ENCODE measurements around the gene BPTF.
"Not testable (repeated sequence)": the region's sequence is repeated elsewhere in the genome, so short reads cannot be mapped to it uniquely, and the experiment has no call there.

The BPTF gene

GRCh38 chr17:67854378-67854777 lies 29.1 kb downstream of the BPTF start:
- 90 to 98% methylated on average over 2 to 6 of the region's 6 CpGs for WGBS, 2 experiments (ENCODE audit: insufficient coverage in 2 of 2)
- Histone ChIP-seq H3K4me1 (ENCODE audit: control insufficient read depth, insufficient read depth, low read length, poor library complexity, severe bottlenecking) (no peaks in the 10 kb centered on the region), H3K36me3 (ENCODE audit: control insufficient read depth, insufficient read depth, low read length) (peaks cover 22% of the 10 kb centered on the region), H3K27ac (ENCODE audit: low read depth, low read length, severe bottlenecking) (no peak overlapping the region), H3K4me3 (ENCODE audit: extremely low read depth, insufficient read depth, low read length, poor library complexity, severe bottlenecking) (no peak overlapping the region), H3K9me3 (ENCODE audit: control insufficient read depth, low read length) (peaks cover under 1% of the 10 kb centered on the region)

- no peak overlapping the region for H3K4me3 ChIP-seq (ENCODE audit: extremely low read depth, insufficient read depth, low read length, poor library complexity, severe bottlenecking)
- H3K27ac ChIP-seq (ENCODE audit: low read depth, low read length, severe bottlenecking): no peak overlapping the region
- H3K36me3 ChIP-seq (ENCODE audit: control insufficient read depth, insufficient read depth, low read length): peaks cover 19% of the 10 kb centered on the region
- no peaks in the 10 kb centered on the region for H3K4me1 ChIP-seq (ENCODE audit: control insufficient read depth, insufficient read depth, low read length, poor library complexity, severe bottlenecking)
- H3K9me3 ChIP-seq (ENCODE audit: control insufficient read depth, low read length): no peaks in the 10 kb centered on the region
- 95 to 97% methylated on average over 5 to 7 of the region's 11 CpGs for WGBS, 2 experiments (ENCODE audit: insufficient coverage in 2 of 2)
Observed at GRCh38 chr17:67855504-67856324, 30.4 kb downstream of the BPTF start.

DNA sequence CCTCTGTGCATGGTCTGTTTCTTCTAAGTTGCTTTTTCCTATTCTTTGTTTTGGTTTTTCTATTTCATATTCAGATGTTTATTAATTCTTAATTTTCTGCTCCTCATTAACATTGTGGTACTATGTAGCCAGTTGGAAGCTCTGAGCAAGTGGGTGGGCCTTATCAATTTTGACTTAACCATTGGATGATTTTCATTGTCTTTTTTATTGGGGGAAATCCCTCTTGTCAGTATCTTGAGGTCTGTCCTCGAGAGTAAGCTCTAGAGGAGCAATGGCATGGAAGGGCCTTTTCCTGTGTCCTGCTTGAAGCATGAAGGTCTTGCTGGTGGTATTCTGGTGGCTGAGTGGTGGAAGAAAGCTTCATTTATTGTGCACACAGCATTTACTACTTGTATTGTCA lies 31.1 kb downstream of the BPTF start:
- not testable (repeated sequence) for H3K4me1 ChIP-seq (ENCODE audit: control insufficient read depth, insufficient read depth, low read length, poor library complexity, severe bottlenecking)
- WGBS, 2 experiments (ENCODE audit: insufficient coverage in 2 of 2): 100% methylated on average over 1 of the region's 1 CpG; no CpG with 5 or more reads in 1 of the 2 experiments

DNA sequence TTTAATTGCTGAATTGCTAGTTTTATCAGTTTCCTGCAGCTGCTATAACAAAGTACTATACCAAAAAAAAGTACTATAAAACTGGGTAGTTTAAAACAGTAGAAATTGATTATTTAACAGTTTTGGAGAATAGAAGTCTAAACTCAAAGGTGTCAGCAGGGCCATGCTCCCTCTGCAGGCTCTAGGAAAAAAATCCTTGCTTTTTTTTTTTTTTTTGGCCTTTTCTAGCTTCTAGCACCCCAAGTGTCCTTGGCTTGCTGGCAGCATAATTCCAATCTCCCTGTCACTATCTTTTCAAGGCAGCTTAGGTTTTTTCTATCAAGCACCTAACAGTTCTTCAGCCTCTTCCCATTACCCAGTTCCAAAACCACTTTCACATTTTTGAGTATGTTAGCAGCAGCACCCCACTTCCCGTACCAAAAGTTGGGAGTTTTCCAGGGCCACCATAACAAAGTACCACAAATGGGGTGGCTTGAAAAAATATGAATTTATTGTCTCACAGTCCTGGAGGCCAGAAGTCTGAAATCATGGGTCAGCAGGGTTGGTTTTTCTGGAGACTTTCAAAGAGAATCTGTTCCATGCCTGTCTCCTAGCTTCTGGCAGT lies 37.4 kb downstream of the BPTF start:
- Histone ChIP-seq H3K36me3 (ENCODE audit: control insufficient read depth, insufficient read depth, low read length) (peaks cover 4% of the 10 kb centered on the region), H3K9me3 (ENCODE audit: control insufficient read depth, low read length) (no peaks in the 10 kb centered on the region), H3K4me1 (ENCODE audit: control insufficient read depth, insufficient read depth, low read length, poor library complexity, severe bottlenecking) (peaks cover 4% of the 10 kb centered on the region), H3K4me3 (ENCODE audit: extremely low read depth, insufficient read depth, low read length, poor library complexity, severe bottlenecking) (no peak overlapping the region), H3K27ac (ENCODE audit: low read depth, low read length, severe bottlenecking) (no peak overlapping the region)
- WGBS, 2 experiments (ENCODE audit: insufficient coverage in 2 of 2): no CpG with 5 or more reads among the region's 1 CpG

More for the DNA sequence above, 31.1 kb downstream of the BPTF start:
- H3K9me3 ChIP-seq (ENCODE audit: control insufficient read depth, low read length); H3K4me3 ChIP-seq (ENCODE audit: extremely low read depth, insufficient read depth, low read length, poor library complexity, severe bottlenecking); H3K27ac ChIP-seq (ENCODE audit: low read depth, low read length, severe bottlenecking): not testable (repeated sequence)
- H3K36me3 ChIP-seq (ENCODE audit: control insufficient read depth, insufficient read depth, low read length): peaks cover 19% of the 10 kb centered on the region

GRCh38 chr17:67863624-67864247 lies 38.4 kb downstream of the BPTF start:
- peaks cover 10% of the 10 kb centered on the region for H3K36me3 ChIP-seq (ENCODE audit: control insufficient read depth, insufficient read depth, low read length)

GRCh38 chr17:67865438-67865837 lies 40.1 kb downstream of the BPTF start:
- no CpG with 5 or more reads among the region's 1 CpG for WGBS, 2 experiments (ENCODE audit: insufficient coverage in 2 of 2)
- no peak overlapping the region for H3K27ac ChIP-seq (ENCODE audit: low read depth, low read length, severe bottlenecking)
- no peak overlapping the region for H3K4me3 ChIP-seq (ENCODE audit: extremely low read depth, insufficient read depth, low read length, poor library complexity, severe bottlenecking)
- peaks cover 14% of the 10 kb centered on the region for H3K36me3 ChIP-seq (ENCODE audit: control insufficient read depth, insufficient read depth, low read length)
- no peaks in the 10 kb centered on the region for H3K9me3 ChIP-seq (ENCODE audit: control insufficient read depth, low read length)
- peaks cover 4% of the 10 kb centered on the region for H3K4me1 ChIP-seq (ENCODE audit: control insufficient read depth, insufficient read depth, low read length, poor library complexity, severe bottlenecking)

More at GRCh38 chr17:67863624-67864247, 38.4 kb downstream of the BPTF start:
- no peaks in the 10 kb centered on the region for H3K9me3 ChIP-seq (ENCODE audit: control insufficient read depth, low read length)
- no CpG with 5 or more reads among the region's 1 CpG for WGBS, 2 experiments (ENCODE audit: insufficient coverage in 2 of 2)
- H3K4me1 ChIP-seq (ENCODE audit: control insufficient read depth, insufficient read depth, low read length, poor library complexity, severe bottlenecking): peaks cover 4% of the 10 kb centered on the region
- no peak overlapping the region for H3K4me3 ChIP-seq (ENCODE audit: extremely low read depth, insufficient read depth, low read length, poor library complexity, severe bottlenecking)
- no peak overlapping the region for H3K27ac ChIP-seq (ENCODE audit: low read depth, low read length, severe bottlenecking)

DNA sequence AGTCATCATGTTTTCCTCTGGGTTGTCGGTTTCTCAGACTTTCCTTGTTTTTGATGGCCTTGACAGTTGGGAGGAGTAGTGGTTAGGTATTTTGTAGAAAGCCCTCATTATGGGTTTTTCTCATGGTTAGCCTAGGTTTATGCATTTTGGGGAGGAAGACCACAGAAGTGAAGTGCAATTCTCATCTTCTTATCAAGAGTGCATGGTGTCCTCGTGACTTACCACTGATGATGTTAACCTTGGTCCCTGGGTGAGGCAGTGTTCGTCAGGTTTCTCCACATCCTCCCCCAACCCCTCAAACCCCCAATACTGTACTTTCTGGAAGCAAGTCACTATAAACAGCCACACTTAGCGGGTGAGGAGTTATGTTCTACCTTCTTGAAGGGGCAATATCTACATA lies 42.3 kb downstream of the BPTF start:
- peaks cover 4% of the 10 kb centered on the region for H3K4me1 ChIP-seq (ENCODE audit: control insufficient read depth, insufficient read depth, low read length, poor library complexity, severe bottlenecking)
- no peak overlapping the region for H3K4me3 ChIP-seq (ENCODE audit: extremely low read depth, insufficient read depth, low read length, poor library complexity, severe bottlenecking)
- H3K36me3 ChIP-seq (ENCODE audit: control insufficient read depth, insufficient read depth, low read length): peaks cover 14% of the 10 kb centered on the region
- H3K9me3 ChIP-seq (ENCODE audit: control insufficient read depth, low read length): no peaks in the 10 kb centered on the region
- WGBS, 2 experiments (ENCODE audit: insufficient coverage in 2 of 2): 91 to 100% methylated on average over 1 of the region's 4 CpGs
- H3K27ac ChIP-seq (ENCODE audit: low read depth, low read length, severe bottlenecking): no peak overlapping the region

DNA sequence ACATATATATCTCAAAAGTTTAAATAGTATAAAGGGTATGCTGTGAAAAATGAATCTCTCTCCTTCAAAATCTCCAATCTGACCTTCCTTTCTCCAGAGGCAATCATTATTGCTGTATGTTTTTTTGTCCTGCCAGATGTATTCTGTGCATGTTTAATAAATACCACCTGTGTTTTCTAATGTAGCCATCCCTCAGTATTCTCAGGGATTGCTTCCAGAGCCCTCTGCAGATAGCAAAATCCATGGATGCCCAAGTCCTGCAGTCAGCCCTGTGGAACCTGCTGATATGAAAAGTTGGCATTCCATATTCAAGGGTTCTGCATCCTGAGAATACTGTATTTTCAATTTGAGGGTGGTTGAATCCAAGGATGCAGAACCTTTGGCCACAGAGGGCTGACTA lies 42.9 kb downstream of the BPTF start:
- Histone ChIP-seq H3K36me3 (ENCODE audit: control insufficient read depth, insufficient read depth, low read length) (peaks cover 14% of the 10 kb centered on the region), H3K9me3 (ENCODE audit: control insufficient read depth, low read length) (no peaks in the 10 kb centered on the region)

GRCh38 chr17:67879662-67880061 lies 54.4 kb downstream of the BPTF start:
- Histone ChIP-seq H3K4me3 (ENCODE audit: extremely low read depth, insufficient read depth, low read length, poor library complexity, severe bottlenecking) (no peak overlapping the region), H3K27ac (ENCODE audit: low read depth, low read length, severe bottlenecking) (no peak overlapping the region), H3K9me3 (ENCODE audit: control insufficient read depth, low read length) (no peaks in the 10 kb centered on the region), H3K4me1 (ENCODE audit: control insufficient read depth, insufficient read depth, low read length, poor library complexity, severe bottlenecking) (no peaks in the 10 kb centered on the region), H3K36me3 (ENCODE audit: control insufficient read depth, insufficient read depth, low read length) (peaks cover 49% of the 10 kb centered on the region)
- 80% methylated on average over 2 of the region's 5 CpGs; no CpG with 5 or more reads in 1 of the 2 experiments for WGBS, 2 experiments (ENCODE audit: insufficient coverage in 2 of 2)

More for the DNA sequence above, 42.9 kb downstream of the BPTF start:
- peaks cover 4% of the 10 kb centered on the region for H3K4me1 ChIP-seq (ENCODE audit: control insufficient read depth, insufficient read depth, low read length, poor library complexity, severe bottlenecking)
- H3K4me3 ChIP-seq (ENCODE audit: extremely low read depth, insufficient read depth, low read length, poor library complexity, severe bottlenecking): no peak overlapping the region
- H3K27ac ChIP-seq (ENCODE audit: low read depth, low read length, severe bottlenecking): no peak overlapping the region

DNA sequence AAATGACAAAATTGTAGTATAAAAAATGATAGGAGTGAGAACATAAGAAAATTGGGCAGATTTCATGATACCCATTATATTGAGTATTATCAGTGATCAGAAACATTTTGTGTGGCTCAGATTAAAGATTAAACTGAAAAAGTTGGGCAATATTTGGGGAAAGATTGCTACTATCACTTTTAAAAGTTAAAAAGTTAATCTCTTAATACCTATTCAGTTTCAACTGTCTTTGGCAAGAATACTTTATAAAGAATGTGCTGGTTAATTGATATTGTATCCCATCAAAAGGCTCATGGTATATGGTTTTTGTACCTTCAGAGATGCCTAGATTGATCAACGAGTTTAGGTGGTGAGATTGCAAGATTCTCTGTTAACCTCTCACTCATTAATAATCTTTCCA lies 55.8 kb downstream of the BPTF start:
- no CpG with 5 or more reads among the region's 1 CpG for WGBS, 2 experiments (ENCODE audit: insufficient coverage in 2 of 2)
- no peaks in the 10 kb centered on the region for H3K9me3 ChIP-seq (ENCODE audit: control insufficient read depth, low read length)
- H3K27ac ChIP-seq (ENCODE audit: low read depth, low read length, severe bottlenecking): no peak overlapping the region
- no peak overlapping the region for H3K4me3 ChIP-seq (ENCODE audit: extremely low read depth, insufficient read depth, low read length, poor library complexity, severe bottlenecking)
- peaks cover 50% of the 10 kb centered on the region for H3K36me3 ChIP-seq (ENCODE audit: control insufficient read depth, insufficient read depth, low read length)
- no peaks in the 10 kb centered on the region for H3K4me1 ChIP-seq (ENCODE audit: control insufficient read depth, insufficient read depth, low read length, poor library complexity, severe bottlenecking)

- Histone ChIP-seq H3K36me3 (ENCODE audit: control insufficient read depth, insufficient read depth, low read length) (peaks cover 46% of the 10 kb centered on the region), H3K4me3 (ENCODE audit: extremely low read depth, insufficient read depth, low read length, poor library complexity, severe bottlenecking) (no peak overlapping the region)
Observed at GRCh38 chr17:67884741-67885140, 59.4 kb downstream of the BPTF start.

More at GRCh38 chr17:67884741-67885140, 59.4 kb downstream of the BPTF start:
- H3K9me3 ChIP-seq (ENCODE audit: control insufficient read depth, low read length): no peaks in the 10 kb centered on the region
- H3K4me1 ChIP-seq (ENCODE audit: control insufficient read depth, insufficient read depth, low read length, poor library complexity, severe bottlenecking): no peaks in the 10 kb centered on the region
- WGBS, 2 experiments (ENCODE audit: insufficient coverage in 2 of 2): no CpG with 5 or more reads among the region's 1 CpG
- H3K27ac ChIP-seq (ENCODE audit: low read depth, low read length, severe bottlenecking): no peak overlapping the region
